Measurements from ENCODE around the gene AZU1.

Gene AZU1

GRCh38 chr19:867855-868457 is 40.3 kb downstream of the AZU1 start:
- Histone ChIP-seq H3K9me3 (ENCODE audit: low read depth, low read length) (no peaks in the 10 kb centered on the region), H3K36me3 (ENCODE audit: insufficient read depth, low read length) (peaks cover 27% of the 10 kb centered on the region), H3K27ac (peak overlapping the region; percentile 56), H3K9ac (ENCODE audit: insufficient read length) (no peak overlapping the region), H3K4me3 (0 out of 2 replicates have a peak overlapping the region, but pooled peaks have one; percentile 26)
- no peak for TF ChIP-seq FOXP2 (optimal IDR thresholded peaks at IDR 0.05; ENCODE audit: control extremely low read depth, extremely low read length, insufficient read depth)
- TF ChIP-seq POLR2AphosphoS5 (IDR thresholded peaks at IDR 0.05; ENCODE audit: borderline replicate concordance, low read depth, low read length): no peak; the same call in 1 of the 2 replicates
- no peak for TF ChIP-seq EZH2 (IDR thresholded peaks at IDR 0.05)
- DNase-seq (ENCODE audit: low read depth, low spot score): no peak

- H3K36me3 ChIP-seq (ENCODE audit: insufficient read depth, low read length): peaks cover 27% of the 10 kb centered on the region
- no peak for TF ChIP-seq EZH2 (IDR thresholded peaks at IDR 0.05)
- TF ChIP-seq FOXP2 (optimal IDR thresholded peaks at IDR 0.05; ENCODE audit: control extremely low read depth, extremely low read length, insufficient read depth): no peak
- no peak; the same call in 1 of the 2 replicates for TF ChIP-seq POLR2AphosphoS5 (IDR thresholded peaks at IDR 0.05; ENCODE audit: borderline replicate concordance, low read depth, low read length)
- DNase-seq (ENCODE audit: low read depth, low spot score): no peak
- H3K27ac ChIP-seq: peak overlapping the region; percentile 89
- no peaks in the 10 kb centered on the region for H3K9me3 ChIP-seq (ENCODE audit: low read depth, low read length)
- no peak overlapping the region for H3K9ac ChIP-seq (ENCODE audit: insufficient read length)
- no peak overlapping the region for H3K4me3 ChIP-seq
Measured at GRCh38 chr19:868458-869244, 41.0 kb downstream of the AZU1 start.

GRCh38 chr19:869245-870177 is 41.9 kb downstream of the AZU1 start:
- peak overlapping the region; percentile 27 for H3K9ac ChIP-seq (ENCODE audit: insufficient read length)
- 0 out of 2 replicates have a peak overlapping the region, but pooled peaks have one; percentile 4 for H3K4me3 ChIP-seq
- H3K27ac ChIP-seq: peak overlapping the region; percentile 89
- H3K9me3 ChIP-seq (ENCODE audit: low read depth, low read length): no peaks in the 10 kb centered on the region
- H3K36me3 ChIP-seq (ENCODE audit: insufficient read depth, low read length): peaks cover 27% of the 10 kb centered on the region
- TF ChIP-seq POLR2AphosphoS5 (IDR thresholded peaks at IDR 0.05; ENCODE audit: borderline replicate concordance, low read depth, low read length) (no peak), FOXP2 (optimal IDR thresholded peaks at IDR 0.05; ENCODE audit: control extremely low read depth, extremely low read length, insufficient read depth) (no peak), EZH2 (IDR thresholded peaks at IDR 0.05) (no peak)
- DNase-seq (ENCODE audit: low read depth, low spot score): peak; percentile 52

- H3K9ac ChIP-seq (ENCODE audit: insufficient read length): no peak overlapping the region
- peaks cover 27% of the 10 kb centered on the region for H3K36me3 ChIP-seq (ENCODE audit: insufficient read depth, low read length)
- DNase-seq (ENCODE audit: low read depth, low spot score): no peak
- TF ChIP-seq FOXP2 (optimal IDR thresholded peaks at IDR 0.05; ENCODE audit: control extremely low read depth, extremely low read length, insufficient read depth) (no peak), EZH2 (IDR thresholded peaks at IDR 0.05) (no peak), POLR2AphosphoS5 (IDR thresholded peaks at IDR 0.05; ENCODE audit: borderline replicate concordance, low read depth, low read length) (no peak)
- H3K9me3 ChIP-seq (ENCODE audit: low read depth, low read length): no peaks in the 10 kb centered on the region
- H3K27ac ChIP-seq: no peak overlapping the region; the same call in 1 of the 2 replicates
- no peak overlapping the region for H3K4me3 ChIP-seq
Measured at GRCh38 chr19:870314-870713, 42.7 kb downstream of the AZU1 start.

- peak overlapping the region; percentile 76 for H3K27ac ChIP-seq
- no peak overlapping the region for H3K9ac ChIP-seq (ENCODE audit: insufficient read length)
Measured at GRCh38 chr19:870963-871401, 43.3 kb downstream of the AZU1 start.

GRCh38 chr19:871446-872265 is 44.0 kb downstream of the AZU1 start:
- peak overlapping the region; percentile 87 for H3K27ac ChIP-seq
- TF ChIP-seq FOXP2 (optimal IDR thresholded peaks at IDR 0.05; ENCODE audit: control extremely low read depth, extremely low read length, insufficient read depth) (no peak), POLR2AphosphoS5 (IDR thresholded peaks at IDR 0.05; ENCODE audit: borderline replicate concordance, low read depth, low read length) (no peak), EZH2 (IDR thresholded peaks at IDR 0.05) (no peak)

More at GRCh38 chr19:870963-871401, 43.3 kb downstream of the AZU1 start:
- no peak for DNase-seq (ENCODE audit: low read depth, low spot score)
- no peaks in the 10 kb centered on the region for H3K9me3 ChIP-seq (ENCODE audit: low read depth, low read length)
- peaks cover 27% of the 10 kb centered on the region for H3K36me3 ChIP-seq (ENCODE audit: insufficient read depth, low read length)
- TF ChIP-seq EZH2 (IDR thresholded peaks at IDR 0.05): no peak
- TF ChIP-seq FOXP2 (optimal IDR thresholded peaks at IDR 0.05; ENCODE audit: control extremely low read depth, extremely low read length, insufficient read depth): no peak
- no peak overlapping the region for H3K4me3 ChIP-seq

GRCh38 chr19:872266-872951 is 44.8 kb downstream of the AZU1 start:
- H3K4me3 ChIP-seq: peak overlapping the region; percentile 71
- H3K27ac ChIP-seq: peak overlapping the region; percentile 87
- H3K9ac ChIP-seq (ENCODE audit: insufficient read length): no peak overlapping the region
- peak; percentile 69 for DNase-seq (ENCODE audit: low read depth, low spot score)
- no peak for TF ChIP-seq FOXP2 (optimal IDR thresholded peaks at IDR 0.05; ENCODE audit: control extremely low read depth, extremely low read length, insufficient read depth)
- TF ChIP-seq POLR2AphosphoS5 (IDR thresholded peaks at IDR 0.05; ENCODE audit: borderline replicate concordance, low read depth, low read length): peak; percentile 20; the same call in 1 of the 2 replicates
- no peaks in the 10 kb centered on the region for H3K9me3 ChIP-seq (ENCODE audit: low read depth, low read length)
- H3K36me3 ChIP-seq (ENCODE audit: insufficient read depth, low read length): peaks cover 32% of the 10 kb centered on the region

More at GRCh38 chr19:871446-872265, 44.0 kb downstream of the AZU1 start:
- no peaks in the 10 kb centered on the region for H3K9me3 ChIP-seq (ENCODE audit: low read depth, low read length)
- H3K9ac ChIP-seq (ENCODE audit: insufficient read length): no peak overlapping the region
- no peak for DNase-seq (ENCODE audit: low read depth, low spot score)
- H3K4me3 ChIP-seq: peak overlapping the region; percentile 71
- H3K36me3 ChIP-seq (ENCODE audit: insufficient read depth, low read length): peaks cover 32% of the 10 kb centered on the region

Measured in SK-N-MC (cell line).